Gastroesophageal sphincter (tissue), 4 donors: ENCODE measurements around the gene OLFML3. TPM values are rescaled to one million over a fixed set of nuclear protein-coding genes. Genes with fewer than 3 reads are reported as not detected.

ENCODE experiments used
- ATAC-seq: fragments of 150-250 bp; one replicate; pipeline ENCODE4 v1.9.1; 2016; ENCODE audit warnings: mild to moderate bottlenecking, moderate library complexity
- H3K27ac ChIP-seq, 4 donors: fragments of 200-600 bp; sonication (generic) in 3 of 4; 1 replicate in 3 of 4; 2 replicates in 1 of 4; pipeline ENCODE4 v1.5.1; 2016 to 2019
- H3K27me3 ChIP-seq: fragments of 200-600 bp; sonication (generic); one replicate; pipeline ENCODE4 v1.5.1; 2019
- H3K36me3 ChIP-seq, 2 donors: fragments of 200-600 bp; sonication (generic); one replicate each; pipeline ENCODE4 v1.5.1; 2019; ENCODE audit warnings: control low read depth in 1 of 2
- H3K4me1 ChIP-seq, 3 donors: fragments of 200-600 bp; sonication (generic); 1 replicate in 2 of 3; 2 replicates in 1 of 3; pipeline ENCODE4 v1.5.1; 2016 to 2019; ENCODE audit warnings: control low read depth in 2 of 3
- H3K4me3 ChIP-seq, 2 donors: fragments of 200-600 bp; sonication (generic); one replicate each; pipeline ENCODE4 v1.5.1; 2019; ENCODE audit warnings: mild to moderate bottlenecking in 1 of 2, moderate library complexity in 1 of 2
- H3K9me3 ChIP-seq, 3 donors: fragments of 200-600 bp; sonication (generic); one replicate each; pipeline ENCODE4 v1.5.1; 2017 to 2019; ENCODE audit warnings: control low read depth in 2 of 3
- CTCF ChIP-seq, 4 experiments: fragments of 200-600 bp in 2 of 4; fragments of 450-650 bp in 2 of 4; sonication (generic) in 1 of 4; IDR thresholded peaks; one replicate each; pipeline ENCODE4 v1.5.1; 2017 to 2019; ENCODE audit warnings: antibody characterized with exemption in 4 of 4, mild to moderate bottlenecking in 2 of 4, moderate library complexity in 2 of 4
- EP300 ChIP-seq: sonication (generic); formaldehyde crosslinking; IDR thresholded peaks from one replicate; pipeline ENCODE4 v1.6.1; 2017; ENCODE audit warnings: antibody characterized with exemption, mild to moderate bottlenecking
- POLR2A ChIP-seq, 2 donors: fragments of 450-650 bp; IDR thresholded peaks; one replicate each; pipeline ENCODE4 v1.6.1; 2017; ENCODE audit warnings: antibody characterized with exemption in 2 of 2, mild to moderate bottlenecking in 2 of 2, moderate library complexity in 1 of 2
- POLR2AphosphoS5 ChIP-seq: sonication (generic); formaldehyde crosslinking; IDR thresholded peaks from one replicate; pipeline ENCODE4 v1.6.1; 2017; ENCODE audit warnings: antibody characterized with exemption
- WGBS, 2 donors: methylation state at CpG; one replicate each; pipeline ENCODE4 v1.1.5; 2018; ENCODE audit warnings: low coverage in 1 of 2; 5-methylcytosine and 5-hydroxymethylcytosine counted together
- total RNA-seq, 4 donors: library from RNA; depleted of rRNA; stranded (reverse); fragments of >200 nt; gene quantifications; one replicate each; pipeline ENCODE4 v1.1.0, GENCODE V29; 2016

The OLFML3 gene
- total RNA-seq, 4 donors from 2014 or later = 62.4 to 155 (median 65.5) TPM

GRCh38 chr1:114023377-114023776, 44.1 kb downstream of the OLFML3 start:
- no peak for ATAC-seq

GRCh38 chr1:114024049-114024448, 44.8 kb downstream of the OLFML3 start:
- WGBS, 2 donors = 74 to 77% methylated on average over 5 to 6 of the region's 6 CpGs
- no peak for TF ChIP-seq CTCF (IDR thresholded peaks at IDR 0.05)
- TF ChIP-seq POLR2A (IDR thresholded peaks at IDR 0.05) = no peak
- ATAC-seq = no peak

More at GRCh38 chr1:114023377-114023776, 44.1 kb downstream of the OLFML3 start:
- Histone ChIP-seq H3K4me1 (no peaks in the 10 kb centered on the region), H3K36me3 (no peaks in the 10 kb centered on the region), H3K9me3 (no peaks in the 10 kb centered on the region), H3K27me3 (no peaks in the 10 kb centered on the region), H3K27ac (no peak overlapping the region), H3K4me3 (no peak overlapping the region)
- WGBS, 2 donors = 80% methylated on average over 1 of the region's 6 CpGs; no CpG with 5 or more reads in 1 of the 2 donors
- TF ChIP-seq EP300 (no peak), CTCF (IDR thresholded peaks at IDR 0.05) (no peak), POLR2A (IDR thresholded peaks at IDR 0.05) (no peak), POLR2AphosphoS5 (no peak)

GRCh38 chr1:114025609-114026401, 46.5 kb downstream of the OLFML3 start:
- no peak for ATAC-seq
- WGBS, 2 donors = 94 to 100% methylated on average over 3 to 5 of the region's 5 CpGs
- Histone ChIP-seq H3K36me3 (no peaks in the 10 kb centered on the region), H3K9me3 (no peaks in the 10 kb centered on the region), H3K27ac (no peak overlapping the region), H3K27me3 (no peaks in the 10 kb centered on the region), H3K4me1 (no peaks in the 10 kb centered on the region), H3K4me3 (no peak overlapping the region)
- no peak for TF ChIP-seq POLR2A (IDR thresholded peaks at IDR 0.05)
- TF ChIP-seq EP300 = no peak
- TF ChIP-seq CTCF (IDR thresholded peaks at IDR 0.05) = no peak
- TF ChIP-seq POLR2AphosphoS5 = no peak

More at GRCh38 chr1:114024049-114024448, 44.8 kb downstream of the OLFML3 start:
- Histone ChIP-seq H3K27me3 (no peaks in the 10 kb centered on the region), H3K9me3 (no peaks in the 10 kb centered on the region), H3K36me3 (no peaks in the 10 kb centered on the region), H3K27ac (no peak overlapping the region), H3K4me3 (no peak overlapping the region), H3K4me1 (no peaks in the 10 kb centered on the region)

- WGBS, 2 donors = 75 to 94% methylated on average over 4 to 6 of the region's 6 CpGs
- H3K27me3 ChIP-seq = no peaks in the 10 kb centered on the region
These were observed 47.5 kb downstream of the OLFML3 start for GRCh38 chr1:114026797-114027196.

More at GRCh38 chr1:114026797-114027196, 47.5 kb downstream of the OLFML3 start:
- Histone ChIP-seq H3K9me3 (no peaks in the 10 kb centered on the region), H3K4me1 (no peaks in the 10 kb centered on the region), H3K4me3 (no peak overlapping the region), H3K27ac (no peak overlapping the region), H3K36me3 (no peaks in the 10 kb centered on the region)
- no peak for TF ChIP-seq POLR2AphosphoS5
- TF ChIP-seq CTCF (IDR thresholded peaks at IDR 0.05) = no peak
- no peak for TF ChIP-seq POLR2A (IDR thresholded peaks at IDR 0.05)
- no peak for TF ChIP-seq EP300
- ATAC-seq = no peak

Other genes starting within 250 kb of the OLFML3 start
- gene PHTF1, start 220.0 kb upstream of the OLFML3 start, total RNA-seq = 10 to 100 TPM in 3 of 4 donors, 1 to 10 TPM in 1; 10.0 to 14.8 (median 11.1) TPM
- 10 to 100 TPM; 20.2 to 25.4 (median 22.6) TPM for gene RSBN1, start 167.0 kb upstream of the OLFML3 start, total RNA-seq
- gene PTPN22, start 107.8 kb upstream of the OLFML3 start, total RNA-seq = 1 to 10 TPM in 2 of 4 donors, under 1 TPM in 2; 0.27 to 1.4 (median 1.1) TPM
- gene BCL2L15, start 91.9 kb upstream of the OLFML3 start, total RNA-seq = under 1 TPM in 3 of 4 donors, not detected in 1; 0.15 to 0.93 (median 0.27) TPM
- 10 to 100 TPM in 3 of 4 donors, 1 to 10 TPM in 1; 7.1 to 21.9 (median 12.6) TPM for gene AP4B1, start 74.7 kb upstream of the OLFML3 start, total RNA-seq
- 1 to 10 TPM; 3.2 to 9.2 (median 5.1) TPM for gene DCLRE1B, start 74.1 kb upstream of the OLFML3 start, total RNA-seq
- 10 to 100 TPM; 64.8 to 92.3 (median 76.9) TPM for gene HIPK1, start 50.1 kb upstream of the OLFML3 start, total RNA-seq
- 1 to 10 TPM in 1 of 4 donors, not detected in 3; 2.0 TPM for gene SYT6, start 174.4 kb downstream of the OLFML3 start, total RNA-seq